Smooth muscle cell (in vitro differentiated cells): Measurements from ENCODE around the gene ZNF568. TPM values are rescaled to one million over a fixed set of nuclear protein-coding genes. Genes with fewer than 3 reads are reported as not detected.

ENCODE experiments used
- DNase-seq: peaks from one replicate; lab custom pipeline; 2025; ENCODE audit not compliant: unreplicated experiment; lab: John Stamatoyannopoulos, UW
- H2AFZ ChIP-seq: fragments of 200-600 bp; sonication (generic); 2 replicates; pipeline ENCODE4 v1.6.0; 2016; ENCODE audit warnings: antibody characterized with exemption, low read depth, mild to moderate bottlenecking
- H3F3A ChIP-seq: fragments of 200-600 bp; sonication (generic); 2 replicates; pipeline ENCODE4 v1.6.0; 2017; ENCODE audit warnings: antibody characterized with exemption, low read depth
- H3K27ac ChIP-seq: fragments of 200-600 bp; sonication (generic); 2 replicates; pipeline ENCODE4 v1.5.1; 2016; ENCODE audit warnings: low read depth, mild to moderate bottlenecking
- H3K27me3 ChIP-seq: fragments of 200-600 bp; sonication (generic); 2 replicates; pipeline ENCODE4 v1.6.1; 2016; ENCODE audit warnings: low read depth, mild to moderate bottlenecking
- H3K36me3 ChIP-seq: fragments of 200-600 bp; sonication (generic); 2 replicates; pipeline ENCODE4 v1.5.1; 2016; ENCODE audit warnings: low read depth
- H3K4me1 ChIP-seq: fragments of 200-600 bp; sonication (generic); 2 replicates; pipeline ENCODE4 v1.5.1; 2016; ENCODE audit warnings: low read depth
- H3K4me2 ChIP-seq: fragments of 200-600 bp; sonication (generic); 2 replicates; pipeline ENCODE4 v1.6.0; 2016; ENCODE audit warnings: mild to moderate bottlenecking
- H3K4me3 ChIP-seq: fragments of 200-600 bp; sonication (generic); 2 replicates; pipeline ENCODE4 v1.5.1; 2016; ENCODE audit warnings: mild to moderate bottlenecking
- H3K79me2 ChIP-seq: fragments of 200-600 bp; sonication (generic); 2 replicates; pipeline ENCODE4 v1.6.0; 2016; ENCODE audit warnings: low read depth, mild to moderate bottlenecking
- H3K9ac ChIP-seq: fragments of 200-600 bp; sonication (generic); 2 replicates; pipeline ENCODE4 v1.6.0; 2016; ENCODE audit warnings: low read depth
- H3K9me3 ChIP-seq: fragments of 200-600 bp; sonication (generic); replicated peaks from 2 replicates; pipeline ENCODE4 v1.5.1; 2016; ENCODE audit warnings: low read depth
- H4K20me1 ChIP-seq: fragments of 200-600 bp; sonication (generic); 2 replicates; pipeline ENCODE4 v1.6.0; 2016; ENCODE audit warnings: low read depth
- CTCF ChIP-seq: fragments of 200-600 bp; sonication (generic); IDR thresholded peaks from 2 replicates; pipeline ENCODE4 v1.5.1; 2017; ENCODE audit warnings: borderline replicate concordance, mild to moderate bottlenecking, antibody characterized with exemption; ENCODE audit not compliant: insufficient read depth, poor library complexity, severe bottlenecking
- WGBS: methylation state at CpG from one replicate; pipeline ENCODE4 v1.1.7; 2016; ENCODE audit warnings: low lambda C conversion rate; 5-methylcytosine and 5-hydroxymethylcytosine counted together
- polyA plus RNA-seq: library from polyadenylated mRNA; unstranded; fragments of >200 nt; fragmentation: Nextera tagmentation; extraction: Ambion mirVana; gene quantifications from 2 replicates; pipeline ENCODE4 v1.2.1, GENCODE V29; 2016
- total RNA-seq: library from RNA; depleted of rRNA; stranded (reverse); fragments of >200 nt; gene quantifications from 2 replicates; pipeline ENCODE4 v1.2.3, GENCODE V29; 2014

ZNF568 gene
- total and polyA plus RNA-seq, 2 experiments from 2014 or later, result 4.3 to 5.8 TPM

DNA sequence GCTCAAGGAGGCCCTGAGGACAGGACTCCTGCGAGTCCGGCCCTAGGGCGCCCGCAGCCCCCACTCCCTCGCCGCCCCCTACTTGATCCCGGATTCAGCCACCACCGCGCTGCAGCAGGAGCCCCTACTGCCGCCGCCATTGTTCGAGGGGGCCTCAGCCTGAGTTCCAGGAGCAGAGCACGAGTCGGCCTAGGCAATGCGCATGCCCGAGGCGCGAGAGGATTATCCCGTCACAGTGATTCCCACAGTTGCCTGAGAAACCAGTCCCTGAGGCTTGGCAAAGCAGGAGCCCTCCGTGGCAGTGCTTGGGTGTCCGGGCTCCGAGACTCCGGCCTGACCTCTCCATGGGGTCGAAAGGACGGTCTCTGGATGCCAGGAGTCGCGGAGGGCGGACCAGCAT is 93.7 kb downstream of the ZNF568 start:
- H3K4me1 ChIP-seq, result no peaks in the 10 kb centered on the region
- H3K79me2 ChIP-seq, result no peaks in the 10 kb centered on the region
- no peak for TF ChIP-seq CTCF
- no peak overlapping the region for H3K4me2 ChIP-seq
- H3K9ac ChIP-seq, result no peak overlapping the region
- no peak for DNase-seq
- H3K9me3 ChIP-seq, result peaks cover 4% of the 10 kb centered on the region
- H3F3A ChIP-seq, result no peaks in the 10 kb centered on the region
- H3K4me3 ChIP-seq, result no peak overlapping the region
- no peak overlapping the region for H3K27ac ChIP-seq
- H4K20me1 ChIP-seq, result no peaks in the 10 kb centered on the region
- H3K27me3 ChIP-seq, result no peaks in the 10 kb centered on the region
- H2AFZ ChIP-seq, result no peak overlapping the region
- WGBS, result 89% methylated on average over 16 of the region's 28 CpGs
- no peaks in the 10 kb centered on the region for H3K36me3 ChIP-seq

DNA sequence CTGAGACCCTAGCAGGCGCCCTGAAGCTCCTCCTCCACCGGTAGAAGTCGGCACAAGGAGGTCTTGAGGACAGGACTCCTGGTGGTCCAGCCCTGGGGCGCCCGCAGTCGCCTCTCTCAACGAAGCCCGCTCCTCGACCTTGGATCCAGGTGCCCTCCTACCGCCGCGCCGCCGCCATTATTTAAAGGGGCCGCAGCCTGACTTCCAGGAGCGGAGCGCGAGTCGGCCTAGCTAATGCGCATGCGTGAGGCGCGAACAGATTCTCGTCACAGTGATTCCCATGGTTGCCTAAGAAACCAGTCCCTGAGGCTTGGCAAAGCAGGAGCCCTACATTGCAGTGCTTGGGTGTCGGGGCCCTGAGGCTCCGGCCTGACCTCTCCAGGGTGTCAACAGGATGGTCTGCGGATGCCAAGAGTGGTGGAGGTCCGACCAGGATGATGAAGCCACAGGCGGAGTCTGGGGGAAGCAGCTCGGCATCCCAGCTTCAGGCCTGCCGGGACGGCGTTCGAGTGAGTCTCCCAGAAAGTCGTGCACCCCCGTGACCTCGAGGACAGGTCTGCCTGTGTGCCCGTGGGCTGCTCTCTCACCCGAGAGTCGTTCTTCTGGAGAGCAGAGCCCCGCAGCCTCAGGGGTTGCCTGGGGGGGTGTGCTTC is 96.1 kb downstream of the ZNF568 start:
- Histone ChIP-seq H3K27me3 (no peaks in the 10 kb centered on the region), H3K9me3 (peaks cover 10% of the 10 kb centered on the region), H3K4me2 (no peak overlapping the region), H3F3A (no peaks in the 10 kb centered on the region), H3K36me3 (no peaks in the 10 kb centered on the region), H3K27ac (no peak overlapping the region), H3K79me2 (no peaks in the 10 kb centered on the region), H3K4me3 (no peak overlapping the region), H2AFZ (no peak overlapping the region), H4K20me1 (no peaks in the 10 kb centered on the region), H3K4me1 (no peaks in the 10 kb centered on the region), H3K9ac (no peak overlapping the region)
- no peak for DNase-seq
- no peak for TF ChIP-seq CTCF
- WGBS, result 93% methylated on average over 41 of the region's 41 CpGs

DNA sequence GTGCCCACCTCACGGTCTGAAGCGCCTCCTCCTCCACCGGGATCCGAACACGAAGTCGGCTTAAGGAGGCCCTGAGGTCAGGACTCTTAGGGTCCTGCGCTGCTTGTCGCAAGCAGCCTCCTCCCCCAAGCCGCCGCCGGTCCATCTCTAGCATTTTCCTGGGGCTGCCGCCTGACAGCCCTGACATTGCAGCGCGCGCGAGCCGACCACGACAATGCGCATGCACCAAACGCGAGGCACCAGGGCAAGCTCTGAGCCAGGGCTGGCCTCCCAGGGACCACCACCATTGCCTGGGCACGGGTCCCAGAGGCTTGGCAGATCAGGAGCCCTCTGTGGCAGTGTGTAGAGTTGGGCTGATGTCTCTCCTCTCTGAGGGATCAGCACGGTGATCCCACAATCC is 98.3 kb downstream of the ZNF568 start:
- DNase-seq, result no peak
- peaks cover 16% of the 10 kb centered on the region for H3K9me3 ChIP-seq

More for the DNA sequence above, 98.3 kb downstream of the ZNF568 start:
- H3K27ac ChIP-seq, result no peak overlapping the region
- no peaks in the 10 kb centered on the region for H4K20me1 ChIP-seq
- H3K79me2 ChIP-seq, result no peaks in the 10 kb centered on the region
- no peaks in the 10 kb centered on the region for H3F3A ChIP-seq
- H3K4me2 ChIP-seq, result no peak overlapping the region
- no peak overlapping the region for H3K9ac ChIP-seq
- 90% methylated on average over 23 of the region's 23 CpGs for WGBS
- H2AFZ ChIP-seq, result no peak overlapping the region
- H3K4me3 ChIP-seq, result no peak overlapping the region
- no peaks in the 10 kb centered on the region for H3K36me3 ChIP-seq
- TF ChIP-seq CTCF, result no peak
- no peaks in the 10 kb centered on the region for H3K4me1 ChIP-seq
- H3K27me3 ChIP-seq, result no peaks in the 10 kb centered on the region
